Measurements from ENCODE around the gene SMIM30.
"Not testable (repeated sequence)": the region's sequence is repeated elsewhere in the genome, so short reads cannot be mapped to it uniquely, and the experiment has no call there.

The SMIM30 gene

DNA sequence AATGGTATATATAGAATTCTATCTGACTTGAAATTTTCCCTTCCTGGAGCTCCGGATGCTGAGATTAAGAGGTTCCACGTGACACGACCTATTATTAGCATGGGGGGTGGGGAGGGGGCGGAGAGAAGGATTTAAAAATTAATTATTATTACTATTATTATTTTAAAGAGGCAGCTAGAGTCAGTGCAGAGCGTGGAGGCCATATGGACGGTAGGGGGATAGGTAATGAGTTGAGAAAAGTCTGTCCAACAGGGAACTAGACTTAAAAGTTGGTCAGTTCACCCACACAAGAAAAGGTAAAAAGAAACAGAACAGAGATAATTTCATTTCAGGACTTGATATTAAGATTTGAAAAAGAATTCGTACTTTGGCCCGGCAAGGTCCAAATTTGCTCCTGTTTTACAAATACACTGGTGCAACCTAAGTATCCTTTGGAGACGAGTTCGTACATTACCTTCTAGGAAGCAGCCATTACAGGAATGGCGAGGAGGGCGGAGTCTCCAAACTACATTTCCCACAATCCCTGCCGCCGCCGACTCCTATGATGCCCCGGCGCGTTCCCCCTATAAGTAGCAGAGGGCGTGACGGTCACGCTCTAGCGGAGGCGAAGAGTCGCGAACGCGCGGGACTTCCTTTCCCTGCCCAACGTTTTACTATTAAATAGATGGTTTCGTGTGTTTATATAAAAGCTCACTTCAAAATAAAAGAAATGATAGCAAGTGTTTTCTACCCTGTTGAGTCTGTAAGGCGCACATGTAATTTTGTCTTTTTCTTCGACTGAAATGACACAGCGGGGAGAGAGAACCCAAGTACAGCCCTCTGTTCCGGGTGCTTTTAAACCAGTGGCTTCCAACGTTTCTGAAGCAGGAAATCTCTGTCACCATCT, at the start of gene SMIM30:
TSS of gene SMIM30 (minus strand) at position 481 of the 886 bp plus-strand sequence. CDS start 976 bp downstream, outside the sequence.
- in situ Hi-C loops (cut with MboI; ENCODE audit: low sequenced_read_pairs), result no loop called here

DNA sequence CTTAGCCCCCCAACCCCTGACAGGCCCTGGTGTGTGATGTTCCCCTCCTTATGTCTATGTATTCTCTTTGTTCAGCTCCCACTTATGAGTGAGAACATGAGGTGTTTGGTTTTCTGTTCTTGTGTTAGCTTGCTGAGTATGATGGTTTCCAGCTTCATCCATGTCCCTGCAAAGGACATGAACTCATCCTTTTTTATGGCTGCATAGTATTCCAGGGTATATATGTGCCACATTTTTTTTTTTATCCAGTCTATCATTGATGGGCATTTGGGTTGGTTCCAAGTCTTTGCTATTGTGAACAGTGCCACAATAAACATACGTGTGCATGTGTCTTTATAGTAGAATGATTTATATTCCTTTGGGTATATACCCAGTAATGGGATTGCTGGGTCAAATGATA, 47.8 kb upstream of the SMIM30 start:
- in situ Hi-C loops (cut with MboI; ENCODE audit: low sequenced_read_pairs), result not testable (repeated sequence)

DNA sequence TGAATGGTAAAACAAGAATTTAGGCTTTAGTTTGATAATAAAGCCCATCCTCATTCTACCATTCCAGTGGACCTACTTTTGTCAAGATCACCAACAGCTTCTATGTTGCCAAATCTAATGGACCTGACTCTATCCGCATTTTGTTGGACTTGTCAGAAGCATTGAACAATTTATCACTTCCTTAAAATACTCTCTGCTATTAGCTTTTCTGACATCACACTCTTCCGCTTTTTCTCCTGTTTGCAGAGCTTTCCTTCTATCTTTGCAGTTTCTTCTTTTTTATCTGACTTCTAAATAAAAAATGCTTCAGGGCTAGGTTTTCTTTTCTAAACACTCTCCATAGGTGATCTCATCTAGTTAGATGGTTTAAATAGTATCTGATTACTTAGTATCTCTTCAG, 42.7 kb upstream of the SMIM30 start:
- in situ Hi-C loops (cut with MboI; ENCODE audit: low sequenced_read_pairs), result no loop called here

- in situ Hi-C loops (cut with MboI; ENCODE audit: low sequenced_read_pairs), result no loop called here
Observed at GRCh38 chr7:113159746-113160339, 41.5 kb upstream of the SMIM30 start.

GRCh38 chr7:113158756-113159155, 40.4 kb upstream of the SMIM30 start:
- in situ Hi-C loops (cut with MboI; ENCODE audit: low sequenced_read_pairs), result no loop called here

DNA sequence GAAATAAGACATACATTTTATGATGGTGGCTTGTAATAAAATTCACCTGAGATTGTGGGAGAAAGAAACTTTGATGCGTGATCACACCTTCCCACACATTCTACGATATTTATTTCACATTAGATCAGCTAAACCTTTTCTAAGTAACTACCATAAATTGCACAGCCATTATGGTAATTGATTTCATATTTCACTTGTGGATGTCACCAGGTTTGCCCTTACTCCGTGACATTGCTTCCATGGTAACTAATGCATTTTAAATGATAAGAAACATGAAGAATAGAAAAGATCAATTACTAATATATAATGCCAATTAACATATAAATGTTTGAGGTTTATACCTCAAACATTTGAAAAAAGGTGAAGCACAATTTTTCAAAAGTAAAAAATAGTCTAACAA, 35.8 kb upstream of the SMIM30 start:
- in situ Hi-C loops (cut with MboI; ENCODE audit: low sequenced_read_pairs), result no loop called here

DNA sequence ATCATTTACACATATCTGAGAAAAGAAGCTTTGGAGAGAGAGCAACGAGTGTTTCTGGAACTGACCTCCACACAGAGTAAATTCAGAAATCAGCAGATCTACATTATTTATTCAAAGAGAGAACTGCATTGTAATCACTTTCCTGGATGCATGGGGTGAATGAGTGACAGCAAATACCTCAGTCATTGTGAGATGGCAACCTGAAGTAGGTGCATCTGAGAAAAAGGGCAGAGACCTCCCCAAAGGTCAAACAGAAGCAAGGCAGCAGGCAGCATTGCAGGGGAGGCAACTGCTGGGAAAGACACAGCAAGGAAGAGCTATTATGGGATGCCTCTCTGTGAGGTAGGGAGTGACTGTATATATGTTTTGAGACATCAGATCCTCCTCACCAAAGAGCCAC, 26.5 kb upstream of the SMIM30 start:
- in situ Hi-C loops (cut with MboI; ENCODE audit: low sequenced_read_pairs), result no loop called here

DNA sequence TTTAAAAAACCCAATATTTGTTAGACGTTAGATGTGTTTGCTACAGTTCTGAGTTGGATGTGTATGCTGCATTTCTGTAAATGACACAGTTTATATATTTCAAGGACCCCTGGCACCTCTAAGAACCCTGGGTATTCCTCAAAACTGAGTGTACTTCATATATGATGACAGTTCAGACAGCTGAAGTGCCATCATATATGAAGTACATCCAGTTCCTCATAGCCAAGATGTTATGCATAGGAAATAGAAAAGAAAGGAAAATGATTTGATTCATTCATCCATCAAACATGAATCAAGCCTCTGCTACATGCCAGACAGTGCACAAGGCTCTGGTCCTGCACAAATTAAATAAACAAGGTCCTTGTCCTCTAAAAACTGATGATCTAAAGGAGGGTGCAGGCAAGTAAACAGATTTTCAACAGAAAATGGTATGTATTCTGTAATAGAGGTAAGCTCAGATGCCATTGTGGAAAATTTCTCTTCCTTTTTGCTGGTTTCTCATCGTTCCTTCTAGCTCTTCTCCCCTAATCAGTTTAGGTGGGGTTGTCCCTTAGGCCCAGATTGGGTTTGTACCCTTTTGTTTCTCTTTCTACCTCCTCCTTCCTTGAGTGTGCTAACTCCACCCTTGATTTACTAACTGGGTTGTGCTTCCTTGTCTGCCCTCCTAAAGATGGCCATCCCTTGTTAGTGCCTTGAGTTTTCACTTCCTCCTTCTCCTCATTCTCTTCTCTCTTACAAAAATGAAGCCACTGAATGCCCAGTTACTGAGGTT, 25.3 kb upstream of the SMIM30 start:
- in situ Hi-C loops (cut with MboI; ENCODE audit: low sequenced_read_pairs), result no loop called here

GRCh38 chr7:113142385-113143119, 24.2 kb upstream of the SMIM30 start:
- in situ Hi-C loops (cut with MboI; ENCODE audit: low sequenced_read_pairs), result no loop called here

GRCh38 chr7:113141803-113142202, 23.4 kb upstream of the SMIM30 start:
- in situ Hi-C loops (cut with MboI; ENCODE audit: low sequenced_read_pairs), result no loop called here

- in situ Hi-C loops (cut with MboI; ENCODE audit: low sequenced_read_pairs), result no loop called here
Observed at GRCh38 chr7:113140956-113141355, 22.6 kb upstream of the SMIM30 start.

- in situ Hi-C loops (cut with MboI; ENCODE audit: low sequenced_read_pairs), result no loop called here
Observed at GRCh38 chr7:113137241-113137640, 18.9 kb upstream of the SMIM30 start.

DNA sequence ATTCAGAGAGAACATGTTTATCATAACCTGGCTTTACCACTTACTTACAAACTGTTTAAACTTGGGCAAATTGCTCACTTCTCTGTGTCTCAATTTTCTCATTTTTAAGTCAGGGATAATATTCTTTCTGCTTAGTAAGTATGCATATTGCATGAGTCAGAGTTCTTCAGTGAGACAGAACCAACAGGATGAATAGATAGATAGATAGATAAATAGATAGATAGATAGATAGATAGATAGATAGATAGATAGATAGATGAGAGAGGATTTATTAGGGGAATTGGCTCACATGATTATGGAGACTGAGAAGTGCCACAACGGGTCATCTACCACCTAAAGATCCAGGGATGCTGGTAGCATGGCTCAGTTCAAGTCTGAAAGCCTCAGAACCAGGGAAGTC, 15.7 kb upstream of the SMIM30 start:
- in situ Hi-C loops (cut with MboI; ENCODE audit: low sequenced_read_pairs), result no loop called here

- in situ Hi-C loops (cut with MboI; ENCODE audit: low sequenced_read_pairs), result no loop called here
Observed at GRCh38 chr7:113131367-113131766, 13.0 kb upstream of the SMIM30 start.

- in situ Hi-C loops (cut with MboI; ENCODE audit: low sequenced_read_pairs), result no loop called here
Observed at GRCh38 chr7:113128031-113128430, 9.7 kb upstream of the SMIM30 start.

- in situ Hi-C loops (cut with MboI; ENCODE audit: low sequenced_read_pairs), result no loop called here
Observed at GRCh38 chr7:113125728-113126127, 7.4 kb upstream of the SMIM30 start.

- in situ Hi-C loops (cut with MboI; ENCODE audit: low sequenced_read_pairs), result no loop called here
Observed at GRCh38 chr7:113122744-113123143, 4.4 kb upstream of the SMIM30 start.

GRCh38 chr7:113120647-113121046, 2.3 kb upstream of the SMIM30 start:
- in situ Hi-C loops (cut with MboI; ENCODE audit: low sequenced_read_pairs), result no loop called here

DNA sequence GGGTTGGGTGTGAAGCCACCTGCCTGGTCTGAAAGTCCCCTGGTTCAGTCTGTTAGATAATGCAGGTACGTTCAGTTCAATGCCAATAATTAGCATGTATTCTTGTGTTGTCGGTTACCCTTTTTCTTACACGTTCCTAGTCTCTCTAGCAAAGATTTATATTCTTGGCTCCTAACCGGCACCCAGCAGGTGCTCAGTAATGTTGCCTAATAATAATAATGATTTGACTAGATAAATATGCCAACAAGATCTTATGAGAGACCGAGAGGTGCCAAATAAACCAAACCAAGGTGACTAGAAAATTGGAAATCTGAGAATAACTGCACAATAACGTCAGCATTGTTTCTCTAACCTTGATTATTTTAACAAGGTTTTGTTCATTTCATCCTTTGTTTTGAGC, 1.1 kb upstream of the SMIM30 start:
- in situ Hi-C loops (cut with MboI; ENCODE audit: low sequenced_read_pairs), result no loop called here

DNA sequence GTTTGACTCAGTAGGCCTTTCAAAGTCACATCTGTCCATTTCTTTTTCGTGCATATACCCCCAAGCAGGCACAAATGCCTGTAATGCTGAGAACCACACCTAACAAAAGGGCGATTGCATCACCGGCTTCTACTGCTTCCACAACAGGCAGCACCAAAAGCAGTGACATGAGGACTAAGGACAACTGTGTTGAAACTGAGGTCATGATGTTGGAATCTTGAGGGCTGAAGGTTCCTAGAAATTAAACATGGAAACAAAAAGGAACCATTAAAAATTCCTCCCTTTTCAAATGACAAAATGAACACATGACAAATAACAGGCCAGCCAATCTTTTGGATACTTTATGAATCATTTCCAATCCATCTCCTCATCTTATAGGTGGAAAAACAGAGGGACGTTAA, 980 bp downstream of the SMIM30 start:
- in situ Hi-C loops (cut with MboI; ENCODE audit: low sequenced_read_pairs), result not testable (repeated sequence)

GRCh38 chr7:113113912-113114311, 4.4 kb downstream of the SMIM30 start:
- in situ Hi-C loops (cut with MboI; ENCODE audit: low sequenced_read_pairs), result no loop called here
